T-helper 9 cell (primary cell): Measurements from ENCODE around the gene AKR1C8.
"Not testable (repeated sequence)": the region's sequence is repeated elsewhere in the genome, so short reads cannot be mapped to it uniquely, and the experiment has no call there.

Source experiments
- DNase-seq: peaks from one replicate; pipeline ENCODE4 v3.0.0-alpha.2; 2020
- total RNA-seq, 2 donors: gene quantifications; one replicate each; lab custom pipeline; 2026; lab: John Stamatoyannopoulos, UW

Gene AKR1C8
- 0.24 to 2.8 reads per million in 2 donors for total RNA-seq

DNA sequence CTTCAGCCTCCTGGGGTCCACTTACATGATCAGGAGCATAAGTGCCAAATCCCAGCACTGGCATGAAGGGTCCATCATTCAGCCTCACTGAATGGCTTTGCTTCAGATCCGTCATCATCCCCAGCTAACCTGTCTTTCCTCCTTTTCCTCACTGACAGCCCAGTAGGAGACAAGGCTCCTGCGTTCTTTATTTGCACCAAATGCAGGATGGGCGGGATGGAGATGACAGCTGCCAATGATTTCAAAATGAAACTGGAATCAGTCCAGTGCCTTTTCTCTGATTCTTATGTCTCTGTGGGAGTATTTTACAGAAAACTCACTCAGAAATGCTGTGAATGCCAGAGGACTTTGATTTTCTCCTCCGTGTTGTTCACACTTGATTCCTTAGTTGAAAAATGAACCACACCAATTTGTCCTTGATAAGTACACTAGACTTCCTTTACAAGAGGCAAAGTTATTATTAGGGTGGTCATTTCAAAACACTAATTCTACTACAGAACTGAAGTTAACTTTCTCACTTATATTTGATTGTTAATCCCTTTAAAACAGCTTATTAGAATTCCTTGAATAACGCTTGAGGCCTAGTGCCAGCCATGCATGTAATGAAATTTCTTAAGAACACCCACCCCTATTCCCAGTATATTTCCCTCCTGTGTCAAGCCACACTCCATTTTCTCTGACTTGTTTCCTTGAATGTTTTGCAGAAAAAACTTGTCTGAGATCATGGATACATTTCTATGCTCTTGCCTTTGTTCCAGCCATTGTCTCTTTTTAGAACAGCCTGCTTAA is at the start of gene AKR1C8:
AKR1C8 (minus strand) TSS at position 164 of the 789 bp plus-strand sequence; CDS start at position 118, 46 bp downstream.
- no peak for DNase-seq

DNA sequence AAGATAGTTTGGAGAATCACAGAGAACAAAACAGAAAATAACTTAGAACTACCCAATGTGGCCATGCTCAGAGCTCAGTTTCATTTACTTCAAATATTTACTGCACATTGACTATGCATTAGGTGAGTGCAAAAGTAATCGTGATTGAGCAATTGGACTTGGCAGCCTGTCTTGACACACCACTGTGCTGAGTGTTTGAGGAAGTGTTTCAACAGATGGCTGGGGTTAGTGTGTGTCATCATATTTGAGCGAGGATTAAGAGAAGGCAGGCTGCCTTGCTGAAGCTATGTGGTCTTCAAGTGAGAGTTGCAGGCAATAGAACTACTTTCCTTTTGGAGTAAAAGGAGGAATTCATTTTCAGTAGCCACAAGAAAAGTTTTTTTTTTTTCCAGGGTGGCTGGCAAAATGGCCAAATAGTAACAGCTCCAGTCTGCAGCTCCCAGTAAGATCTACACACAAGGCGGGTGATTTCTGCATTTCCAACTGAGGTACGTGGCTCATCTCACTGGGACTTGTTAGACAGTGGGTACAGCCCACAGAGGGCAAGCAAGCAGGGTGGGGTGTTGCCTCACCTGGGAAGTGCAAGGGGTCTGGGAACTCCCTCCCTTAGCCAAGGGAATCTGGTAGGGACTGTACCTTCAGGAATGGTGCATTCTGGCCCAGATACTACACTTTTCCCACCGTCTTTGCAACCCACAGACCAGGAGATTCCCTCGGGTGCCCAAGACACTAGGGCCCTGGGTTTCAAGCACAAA is 49.3 kb upstream of the AKR1C8 start:
- DNase-seq: no peak

DNA sequence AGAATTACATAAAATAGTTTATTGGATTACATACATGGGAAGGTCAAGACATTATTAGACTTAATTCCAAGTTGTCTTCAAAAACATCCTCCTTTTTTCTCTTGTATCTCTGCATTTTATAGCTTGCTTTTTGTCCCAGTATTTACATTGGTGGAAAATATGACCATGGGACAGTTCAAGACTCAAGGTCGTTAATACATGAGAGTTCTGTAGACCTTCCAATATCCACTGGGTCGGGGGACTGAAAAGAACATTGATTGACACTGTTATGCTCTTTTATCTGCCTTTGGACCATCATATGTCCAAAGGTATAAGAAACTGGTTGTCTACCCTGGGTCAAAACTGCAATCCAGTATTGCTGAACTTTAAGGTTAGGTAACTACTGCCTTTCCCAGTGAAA is 48.4 kb upstream of the AKR1C8 start:
- no peak for DNase-seq

- DNase-seq: no peak
Measured at GRCh38 chr10:5229019-5229418, 44.1 kb upstream of the AKR1C8 start.

GRCh38 chr10:5222942-5223341 is 38.0 kb upstream of the AKR1C8 start:
- not testable (repeated sequence) for DNase-seq

GRCh38 chr10:5219262-5219661 is 34.3 kb upstream of the AKR1C8 start:
- no peak for DNase-seq

GRCh38 chr10:5216801-5217200 is 31.9 kb upstream of the AKR1C8 start:
- no peak for DNase-seq

DNA sequence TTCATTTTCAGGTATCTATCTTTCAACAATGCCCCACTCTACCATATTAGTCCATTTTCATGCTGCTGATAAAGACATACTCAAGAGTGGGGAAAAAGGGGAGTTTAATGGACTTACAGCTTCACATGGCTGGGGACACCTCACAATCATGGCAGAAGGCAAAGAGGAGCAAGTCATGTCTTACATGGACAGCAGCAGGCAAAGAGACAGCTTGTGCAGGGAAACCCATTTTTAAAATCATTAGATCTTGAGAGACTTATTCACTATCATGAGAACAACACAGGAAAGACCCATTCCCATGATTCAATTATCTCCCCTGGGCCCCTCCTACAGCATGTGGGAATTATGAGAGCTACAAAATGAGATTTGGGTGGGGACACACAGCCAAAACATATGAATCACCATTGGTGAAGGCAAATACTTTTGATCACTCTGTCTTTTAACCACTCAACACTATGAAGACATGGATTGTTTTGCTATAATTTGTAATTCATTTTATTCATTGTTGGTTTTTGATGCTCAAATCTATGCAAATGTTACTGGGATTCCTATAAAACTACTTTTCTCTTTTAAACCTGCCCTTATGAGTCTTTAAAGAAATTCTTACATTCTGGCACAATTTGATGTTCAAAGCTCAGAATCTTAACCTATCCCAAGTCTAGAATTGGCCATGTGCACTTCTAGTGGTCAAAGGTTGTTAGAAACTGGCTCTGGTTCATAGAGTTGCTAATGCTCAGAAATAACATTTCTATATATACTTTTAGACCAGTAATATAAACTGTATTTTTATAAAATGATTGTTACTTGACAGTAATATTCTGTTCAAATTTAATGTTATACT is 27.0 kb upstream of the AKR1C8 start:
- DNase-seq: no peak

- DNase-seq: not testable (repeated sequence)
Measured at GRCh38 chr10:5210261-5210660, 25.3 kb upstream of the AKR1C8 start.

DNA sequence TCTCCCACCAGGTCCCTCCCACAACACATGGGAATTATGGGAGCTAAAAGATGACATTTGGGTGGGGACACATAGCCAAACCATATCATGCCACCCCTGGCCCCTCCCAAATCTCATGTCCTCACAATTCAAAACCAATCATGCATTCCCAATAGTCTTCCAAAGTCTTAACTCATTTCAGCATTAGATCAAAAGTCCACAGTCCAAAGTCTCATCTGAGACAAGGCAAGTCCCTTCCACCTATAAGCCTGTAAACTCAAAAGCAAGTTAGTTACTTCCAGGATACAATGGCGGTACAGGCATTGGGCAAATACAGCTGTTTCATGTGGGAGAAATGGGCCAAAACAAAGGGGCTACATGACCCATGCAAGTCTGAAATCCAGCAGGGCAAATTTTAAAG is 24.8 kb upstream of the AKR1C8 start:
- DNase-seq: not testable (repeated sequence)

- no peak for DNase-seq
Measured at GRCh38 chr10:5206799-5207198, 21.8 kb upstream of the AKR1C8 start.

DNA sequence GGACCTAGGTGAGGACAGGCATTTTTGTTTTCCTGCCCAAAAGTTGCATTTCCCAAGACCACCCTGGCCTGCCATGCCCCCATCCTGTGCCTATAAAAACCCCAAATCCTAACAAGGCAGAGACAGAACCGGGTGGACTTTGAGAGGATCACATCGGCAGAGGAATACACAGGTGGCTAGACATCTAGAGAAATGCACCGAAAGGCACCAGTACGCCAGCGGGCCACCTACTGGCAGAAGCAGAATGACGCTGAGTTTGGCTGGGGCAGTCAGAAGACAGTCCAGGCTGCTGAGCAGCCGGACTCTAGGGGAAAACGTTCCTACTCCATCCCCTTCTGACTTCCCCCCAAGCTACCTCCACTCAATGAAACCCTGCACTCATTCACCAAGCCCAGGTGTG is 14.4 kb upstream of the AKR1C8 start:
- DNase-seq: no peak

- DNase-seq: no peak
Measured at GRCh38 chr10:5198386-5198785, 13.4 kb upstream of the AKR1C8 start.

DNA sequence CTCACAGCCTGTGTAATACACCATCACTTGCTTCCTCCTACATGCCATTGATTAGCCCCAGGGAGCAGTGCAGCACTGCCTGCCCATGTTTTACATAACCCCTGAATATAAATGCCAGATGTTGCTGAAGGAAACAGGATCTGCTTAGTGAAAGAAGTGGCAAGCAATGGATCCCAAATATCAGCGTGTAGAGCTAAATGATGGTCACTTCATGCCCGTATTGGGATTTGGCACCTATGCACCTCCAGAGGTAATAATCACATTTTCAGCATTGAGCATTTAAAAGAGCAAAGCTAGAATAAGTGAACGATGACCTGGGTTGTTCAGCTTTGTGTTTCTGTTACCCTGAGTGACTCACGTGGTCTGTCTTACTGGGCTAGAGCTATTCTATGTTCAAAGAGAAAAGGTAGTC is 11.8 kb upstream of the AKR1C8 start, which contains the start of gene AKR1C4:
AKR1C4 (plus strand) TSS at position 136 of the 412 bp plus-strand sequence; CDS start at position 167, 31 bp downstream.
- no peak for DNase-seq

DNA sequence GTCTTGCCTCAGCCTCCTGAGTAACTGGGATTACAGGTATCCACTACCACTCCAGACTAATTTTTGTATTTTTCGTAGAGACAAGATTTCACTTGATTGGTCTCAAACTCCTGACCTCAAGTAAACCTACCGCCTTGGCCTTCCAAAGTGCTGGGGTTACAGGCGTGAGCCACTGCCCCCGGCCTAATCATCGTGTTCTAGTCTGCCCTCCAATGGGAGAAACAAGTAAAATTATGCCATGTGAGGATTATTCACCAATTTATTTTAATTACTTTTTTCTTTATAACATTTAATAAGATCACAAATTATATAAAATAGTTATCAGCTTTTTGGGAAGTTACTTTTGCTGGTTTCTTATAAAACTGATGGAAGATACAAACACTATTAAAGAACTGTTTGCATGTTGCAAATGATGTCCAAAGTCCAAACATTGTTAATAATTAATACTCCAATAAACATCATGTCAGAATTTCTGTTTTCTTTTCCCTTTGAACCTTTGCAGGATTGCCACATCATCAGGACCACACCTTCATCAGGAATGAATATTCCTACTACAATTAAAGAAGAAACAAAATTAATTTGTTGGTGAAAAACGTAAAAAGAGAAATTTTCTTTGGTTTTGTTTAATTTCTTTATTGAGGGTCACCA is 10.9 kb upstream of the AKR1C8 start:
- DNase-seq: no peak

GRCh38 chr10:5194431-5194830 is 9.5 kb upstream of the AKR1C8 start:
- DNase-seq: no peak

GRCh38 chr10:5188358-5188757 is 3.4 kb upstream of the AKR1C8 start:
- no peak for DNase-seq

DNA sequence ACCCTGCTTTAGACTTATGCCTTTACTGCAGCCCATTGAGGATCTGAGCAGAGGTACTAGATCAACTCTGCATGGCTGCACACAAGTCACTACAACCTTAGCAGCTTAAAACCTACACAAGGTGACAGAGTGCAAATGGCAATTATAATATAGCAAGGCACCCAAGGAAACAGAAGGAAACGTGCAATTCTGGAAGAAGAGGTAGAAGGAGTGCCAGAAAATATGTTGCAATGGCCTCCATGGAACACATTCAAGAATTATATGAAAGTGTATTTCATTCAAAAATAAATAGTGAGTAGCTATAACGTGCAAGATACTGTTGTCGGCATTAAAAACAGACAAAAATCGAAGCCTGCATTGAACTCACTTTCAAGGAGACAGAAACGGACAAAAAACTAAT is 2.9 kb upstream of the AKR1C8 start:
- DNase-seq: no peak

DNA sequence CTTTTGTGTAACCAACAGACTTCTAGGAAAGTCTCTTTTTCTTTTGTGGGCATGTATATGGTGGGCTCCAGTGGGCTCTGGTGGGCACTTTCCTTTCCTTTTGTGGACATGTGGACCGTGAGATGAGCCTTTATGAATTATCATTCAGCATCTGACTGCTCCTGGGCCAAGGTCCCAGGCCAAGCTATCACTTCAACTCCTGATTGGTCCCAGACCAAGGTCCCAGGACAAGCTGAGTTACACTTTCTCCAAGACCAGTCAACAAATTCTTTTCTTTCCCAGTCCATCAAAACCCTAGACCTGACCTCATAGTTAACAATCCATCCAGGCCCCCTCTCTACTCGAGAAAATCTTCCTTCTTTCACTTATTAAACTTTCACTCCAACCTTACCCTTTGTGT is 1.0 kb downstream of the AKR1C8 start:
- DNase-seq: no peak

DNA sequence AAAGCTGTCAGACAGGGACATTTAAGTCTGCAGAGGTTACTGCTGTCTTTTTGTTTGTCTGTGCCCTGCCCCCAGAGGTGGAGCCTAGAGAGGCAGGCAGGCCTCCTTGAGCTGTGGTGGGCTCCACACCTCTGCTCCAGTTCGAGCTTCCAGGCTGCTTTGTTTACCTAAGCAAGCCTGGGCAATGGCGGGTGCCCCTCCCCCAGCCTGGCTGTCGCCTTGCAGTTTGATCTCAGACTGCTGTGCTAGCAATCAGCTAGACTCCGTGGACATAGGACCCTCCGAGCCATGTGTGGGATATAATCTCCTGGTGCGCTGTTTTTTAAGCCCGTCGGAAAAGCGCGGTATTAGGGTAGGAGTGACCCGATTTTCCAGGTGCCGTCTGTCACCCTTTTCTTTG is 4.4 kb downstream of the AKR1C8 start:
- not testable (repeated sequence) for DNase-seq

DNA sequence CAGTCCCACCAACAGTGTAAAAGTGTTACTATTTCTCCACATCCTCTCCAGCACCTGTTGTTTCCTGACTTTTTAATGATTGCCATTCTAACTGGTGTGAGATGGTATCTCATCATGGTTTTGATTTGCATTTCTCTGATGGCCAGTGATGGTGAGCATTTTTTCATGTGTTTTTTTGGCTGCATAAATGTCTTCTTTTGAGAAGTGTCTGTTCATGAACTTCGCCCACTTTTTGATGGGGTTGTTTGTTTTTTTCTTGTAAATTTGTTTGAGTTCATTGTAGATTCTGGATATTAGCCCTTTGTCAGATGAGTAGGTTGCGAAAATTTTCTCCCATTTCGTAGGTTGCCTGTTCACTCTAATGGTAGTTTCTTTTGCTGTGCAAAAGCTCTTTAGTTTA is 9.4 kb downstream of the AKR1C8 start:
- not testable (repeated sequence) for DNase-seq

GRCh38 chr10:5168897-5169420 is 16.0 kb downstream of the AKR1C8 start:
- DNase-seq: no peak
